Brain pericyte (primary cell): Measurements from ENCODE around the gene RABL6.
"Not testable (repeated sequence)": the region's sequence is repeated elsewhere in the genome, so short reads cannot be mapped to it uniquely, and the experiment has no call there.

Source experiments
- DNase-seq: peaks from one replicate; pipeline ENCODE4 v3.0.0-alpha.2; 2012; ENCODE audit warnings: low read depth, low spot score

The RABL6 gene

DNA sequence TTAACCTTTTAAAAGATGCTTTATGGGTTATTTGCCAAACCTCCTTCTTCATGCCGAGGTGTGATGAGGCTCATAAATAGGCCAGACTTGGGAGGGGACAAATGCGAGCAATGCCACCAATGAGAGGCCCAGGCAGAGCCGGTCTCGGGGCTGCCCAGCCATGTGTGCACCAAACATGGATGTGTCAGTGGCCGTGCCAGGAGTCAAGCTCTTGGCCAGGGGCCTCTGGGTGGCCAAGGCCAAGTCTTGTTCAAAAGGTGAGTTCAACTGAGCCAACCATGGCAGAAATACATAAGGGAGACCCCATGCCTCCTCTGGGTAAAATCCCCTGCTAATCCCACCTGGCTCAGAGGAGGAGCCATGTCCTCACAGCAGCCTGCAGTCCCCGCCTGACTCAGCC, 32.6 kb upstream of the RABL6 start:
- no peak for DNase-seq

- no peak for DNase-seq
Observed at GRCh38 chr9:136776947-136777346, 30.8 kb upstream of the RABL6 start.

- DNase-seq: no peak
Observed at GRCh38 chr9:136777359-136777758, 30.4 kb upstream of the RABL6 start.

DNA sequence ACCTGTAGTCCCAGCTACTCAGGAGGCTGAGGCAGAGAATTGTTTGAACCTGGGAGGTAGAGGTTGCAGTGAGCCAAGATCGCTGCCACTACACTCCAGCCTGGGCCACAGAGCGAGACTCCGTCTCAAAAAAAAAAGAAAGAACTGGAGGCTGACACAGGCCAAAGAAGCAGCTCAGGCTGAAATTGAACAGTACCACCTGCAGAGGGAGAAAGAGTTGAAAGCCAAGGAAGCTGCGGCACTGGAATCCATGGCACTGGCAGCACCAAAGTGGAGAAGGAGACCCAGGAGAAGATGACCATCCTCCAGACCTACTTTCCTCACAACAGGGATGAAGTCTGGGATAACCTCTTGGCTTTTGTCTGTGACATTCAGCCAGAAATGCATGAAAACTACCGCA, 27.9 kb upstream of the RABL6 start:
- no peak for DNase-seq

DNA sequence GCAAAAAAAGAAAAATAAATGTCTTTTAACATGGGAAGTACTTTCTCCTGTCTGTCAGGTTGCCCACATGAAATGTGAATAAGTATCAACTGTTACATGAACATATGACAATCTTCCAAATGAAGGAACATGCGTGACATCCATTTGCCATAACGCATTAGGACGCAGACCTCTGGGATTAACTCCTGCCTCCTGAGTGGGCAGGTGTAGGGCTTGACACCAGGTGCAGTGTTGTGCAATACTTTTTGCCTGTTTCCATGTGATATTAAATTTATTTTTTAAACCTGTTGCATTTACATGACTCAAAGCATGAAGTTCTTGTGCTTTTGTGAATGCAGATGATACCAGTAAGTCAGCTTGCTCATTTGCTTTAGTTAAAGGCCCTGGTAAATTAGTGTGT, 25.3 kb upstream of the RABL6 start:
- DNase-seq: no peak

DNA sequence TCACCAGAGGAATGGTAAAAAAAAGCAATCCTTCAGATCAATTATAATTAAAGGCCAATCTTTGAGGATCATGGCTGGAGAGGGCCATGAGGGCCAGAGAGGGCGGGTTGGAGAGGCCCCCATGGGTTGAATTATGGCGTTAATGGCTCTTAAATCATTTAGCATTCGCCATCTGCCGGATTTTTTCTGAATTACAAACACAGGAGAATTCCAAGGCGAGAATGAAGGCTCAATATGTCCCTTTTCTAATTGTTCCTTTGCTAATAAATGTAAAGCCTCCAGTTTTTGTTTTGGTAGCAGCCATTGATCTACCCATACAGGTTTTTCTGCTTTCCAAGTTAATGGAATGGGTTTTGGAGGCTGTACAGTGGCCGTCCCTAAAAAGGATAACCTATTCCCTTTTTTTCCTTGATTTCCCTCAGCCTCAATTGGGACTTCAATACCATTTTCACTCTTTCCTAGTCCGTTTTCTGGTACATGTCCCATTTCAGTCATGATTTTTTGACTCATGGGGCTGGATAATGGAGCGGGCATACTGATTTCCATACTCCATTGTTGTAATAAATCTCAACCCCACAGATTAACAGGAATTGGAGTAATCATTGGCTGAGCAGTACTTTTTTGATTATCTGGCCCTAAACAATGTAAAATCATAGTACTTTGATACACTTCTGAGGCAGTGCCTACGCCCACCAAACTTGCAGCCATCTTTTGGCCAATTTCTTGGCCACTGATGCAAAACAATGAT, 23.3 kb upstream of the RABL6 start:
- no peak for DNase-seq

DNA sequence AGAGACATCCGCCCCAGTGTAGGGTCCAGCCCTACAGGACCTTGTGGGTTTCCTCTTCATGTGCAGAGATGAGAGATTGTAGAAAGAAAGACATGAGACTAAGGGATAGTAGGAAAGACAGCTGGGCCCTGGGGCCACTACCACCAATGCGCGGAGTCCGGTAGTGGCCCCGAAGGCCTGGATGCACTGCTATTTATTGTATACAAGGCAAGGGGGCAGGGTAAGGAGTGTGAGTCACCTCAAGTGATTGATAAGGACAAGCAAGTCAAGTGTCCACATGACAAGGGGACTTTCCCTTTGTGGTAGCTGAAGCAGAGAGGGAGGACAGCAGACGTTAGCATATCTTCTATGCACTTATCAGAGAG, 22.8 kb upstream of the RABL6 start:
- DNase-seq: no peak

DNA sequence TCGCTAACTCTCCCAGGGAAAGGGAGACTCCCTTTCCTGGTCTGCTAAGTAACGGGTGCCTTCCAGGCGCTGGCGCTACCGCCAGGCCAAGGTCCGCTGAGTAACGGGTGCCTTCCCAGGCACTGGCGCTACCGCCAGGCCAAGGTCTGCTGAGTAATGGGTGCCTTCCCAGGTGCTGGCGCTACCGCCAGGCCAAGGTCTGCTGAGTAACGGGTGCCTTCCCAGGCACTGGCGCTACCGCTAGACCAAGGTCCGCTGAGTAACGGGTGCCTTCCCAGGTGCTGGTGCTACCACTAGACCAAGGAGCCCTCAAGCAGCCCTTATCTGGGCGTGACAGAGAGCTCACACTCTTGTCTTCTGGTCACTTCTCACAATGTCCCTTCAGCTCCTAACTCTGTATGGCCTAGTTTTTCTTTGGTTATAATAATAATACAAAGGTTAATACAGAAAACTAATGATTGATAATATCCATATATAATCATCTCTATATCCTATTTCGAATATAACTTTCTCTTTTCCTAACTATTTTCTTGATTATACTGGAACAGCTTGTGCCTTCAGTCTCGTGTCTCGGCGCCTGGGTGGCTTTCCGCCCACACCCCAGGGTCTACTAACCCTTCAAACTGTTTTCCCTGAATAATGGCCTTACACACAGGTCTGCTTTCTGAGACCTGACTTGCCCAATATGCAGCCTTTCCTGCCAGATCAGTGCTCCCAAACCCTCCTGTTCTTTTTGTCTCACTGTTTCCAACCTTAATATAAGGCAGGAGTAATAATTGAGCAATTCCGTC, 22.0 kb upstream of the RABL6 start:
- DNase-seq: not testable (repeated sequence)

- no peak for DNase-seq
Observed at GRCh38 chr9:136786451-136786850, 21.3 kb upstream of the RABL6 start.

DNA sequence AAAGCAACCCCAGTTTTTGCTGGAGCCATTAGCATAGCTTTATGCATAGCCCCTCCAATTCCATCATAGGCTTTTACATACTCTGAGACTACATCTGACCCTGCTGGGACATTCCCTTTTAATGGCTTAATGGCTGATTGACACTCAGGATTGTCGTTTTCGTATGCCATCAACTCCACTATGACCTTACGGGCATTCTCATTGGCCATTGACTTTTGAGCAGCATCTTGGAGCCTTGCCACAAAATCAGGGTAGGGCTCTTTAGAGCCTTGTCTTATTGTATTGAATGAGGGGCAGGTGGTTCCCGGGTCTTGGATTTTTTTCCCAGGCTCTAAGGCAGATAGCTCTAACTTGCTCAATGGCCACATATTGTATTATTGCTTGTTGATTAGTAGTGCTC, 20.8 kb upstream of the RABL6 start:
- not testable (repeated sequence) for DNase-seq

DNA sequence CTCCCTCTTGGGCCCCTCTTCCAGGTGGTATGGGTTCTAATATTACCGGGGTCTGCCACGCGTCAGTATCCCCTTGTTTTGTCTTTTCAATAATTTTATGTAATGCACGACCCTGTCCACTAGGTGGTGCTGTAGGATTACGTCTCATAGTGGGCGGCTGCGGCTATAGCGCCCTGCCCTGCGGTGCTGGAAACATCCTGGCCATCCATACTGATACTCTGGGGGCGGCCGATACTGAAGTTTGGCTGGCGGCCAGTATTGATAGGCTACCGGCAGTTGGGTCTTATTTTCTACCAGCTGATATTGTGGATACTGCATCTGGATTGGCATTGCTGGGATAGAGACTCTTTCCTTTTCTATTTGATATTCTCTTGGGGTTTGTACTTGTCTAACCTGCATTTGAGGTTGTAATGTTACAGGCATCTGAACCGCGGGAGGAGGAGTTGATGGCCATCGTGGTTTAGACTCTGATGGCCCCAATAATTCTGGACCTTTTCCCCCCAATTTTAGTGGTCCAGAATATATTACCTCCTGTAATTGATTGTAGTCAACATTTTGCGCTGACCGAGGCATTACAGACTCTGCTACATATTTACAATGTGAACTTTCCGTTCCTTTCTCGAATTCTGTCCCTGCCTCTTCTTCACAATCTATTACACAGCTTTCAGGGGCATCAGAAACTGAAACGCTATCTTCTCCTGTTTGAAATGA, 19.9 kb upstream of the RABL6 start:
- no peak for DNase-seq

- DNase-seq: not testable (repeated sequence)
Observed at GRCh38 chr9:136788644-136789522, 18.9 kb upstream of the RABL6 start.

DNA sequence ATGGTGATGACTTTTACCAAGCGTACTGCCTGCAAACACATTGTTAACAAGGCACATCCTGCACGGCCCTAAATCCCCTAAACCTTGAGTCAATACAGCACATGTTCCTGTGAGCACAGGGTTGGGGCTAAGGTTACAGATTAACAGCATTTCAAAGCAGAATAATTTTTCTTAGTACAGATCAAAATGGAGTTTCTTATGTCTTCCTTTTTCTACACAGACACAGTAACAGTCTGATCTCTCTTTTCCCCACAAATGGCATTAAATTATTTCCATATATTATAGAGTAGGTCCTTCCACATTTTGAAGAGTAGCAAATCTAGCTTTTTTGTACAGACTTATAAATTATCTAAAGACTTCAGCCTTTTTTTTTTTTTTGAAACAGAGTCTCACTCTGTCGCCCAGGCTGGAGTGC, 18.2 kb upstream of the RABL6 start:
- no peak for DNase-seq

GRCh38 chr9:136790640-136791515, 16.9 kb upstream of the RABL6 start, which contains the start of gene TMEM141:
Gene TMEM141 (plus strand): TSS chr9:136791344. CDS start chr9:136791371, 27 bp downstream.
- DNase-seq: peak; percentile 97

- DNase-seq: no peak
Observed at GRCh38 chr9:136791516-136792276, 16.1 kb upstream of the RABL6 start.

DNA sequence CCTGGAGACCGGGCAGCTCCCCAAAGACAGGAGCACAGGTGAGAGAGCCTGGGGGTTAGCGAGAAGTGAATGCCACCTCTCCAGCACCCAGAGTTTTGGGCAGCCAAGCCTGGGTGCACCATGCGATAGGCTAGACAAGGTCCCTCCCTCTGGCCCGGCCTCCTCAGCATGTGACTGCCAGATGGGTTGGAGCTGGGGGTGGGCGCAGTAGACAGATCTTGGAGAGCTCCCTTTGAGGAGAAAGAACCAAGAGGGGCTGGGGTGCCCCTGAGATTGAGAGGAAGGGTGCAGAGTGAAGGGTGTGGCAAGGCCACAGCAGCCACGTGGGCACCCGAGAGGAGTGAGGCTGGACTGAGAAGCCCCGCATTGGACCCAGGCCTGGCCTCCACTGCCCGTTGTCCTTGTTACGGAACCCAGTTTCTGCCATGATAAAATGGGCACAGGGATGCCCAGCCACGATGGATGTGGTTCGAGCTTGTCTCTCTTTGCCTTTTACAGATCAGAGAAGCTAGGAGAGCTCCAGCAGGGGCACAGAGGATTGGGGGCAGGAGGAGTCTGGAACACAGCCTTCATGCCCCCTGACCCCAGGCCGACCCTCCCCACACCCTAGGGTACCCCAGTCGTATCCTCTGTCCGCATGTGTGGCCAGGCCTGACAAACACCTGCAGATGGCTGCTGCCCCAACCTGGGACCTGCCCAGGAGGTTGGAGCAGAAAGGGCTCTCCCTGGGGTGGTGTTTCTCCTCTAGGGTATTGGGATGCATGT, 15.2 kb upstream of the RABL6 start:
- no peak for DNase-seq

GRCh38 chr9:136793086-136793946, 14.4 kb upstream of the RABL6 start:
- DNase-seq: no peak
